Breast epithelium (tissue), 3 donors: ENCODE measurements around the gene PRMT9.

ENCODE experiments used
- POLR2A ChIP-seq: fragments of 450-650 bp; IDR thresholded peaks from one replicate; pipeline ENCODE4 v1.6.1; 2016; ENCODE audit warnings: antibody characterized with exemption, mild to moderate bottlenecking, moderate library complexity
- POLR2AphosphoS5 ChIP-seq, 3 donors: sonication (generic); formaldehyde crosslinking; IDR thresholded peaks; one replicate each; pipeline ENCODE4 v1.6.1; 2017; ENCODE audit warnings: antibody characterized with exemption in 3 of 3
- TF ChIP-seq, protein P1 (sequence below), 3 donors: fragments of 450-650 bp; IDR thresholded peaks; one replicate each; pipeline ENCODE4 v1.5.1; 2016 to 2017; ENCODE audit warnings: antibody characterized with exemption in 3 of 3, mild to moderate bottlenecking in 3 of 3, moderate library complexity in 3 of 3

DNA sequence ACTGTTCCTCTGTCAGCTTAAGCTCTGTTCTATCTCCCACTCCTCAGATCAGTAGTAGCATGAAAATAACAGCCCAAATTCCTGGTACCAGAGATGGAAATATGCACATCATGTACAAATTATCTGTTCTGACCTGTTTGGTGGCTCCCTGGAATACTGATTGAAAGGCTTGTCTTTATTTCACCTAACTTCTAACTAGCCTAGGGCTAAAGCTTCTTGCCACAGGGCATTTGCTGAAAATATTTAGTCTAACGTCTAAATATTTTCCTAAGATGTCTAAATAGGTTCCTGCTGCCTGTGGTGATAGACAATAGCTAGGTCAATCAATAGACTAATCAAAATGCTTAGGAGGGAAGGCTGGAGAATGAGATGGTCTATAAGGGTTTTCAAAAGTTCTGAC is 12.9 kb upstream of the PRMT9 start:
- TF ChIP-seq, protein P1, sequence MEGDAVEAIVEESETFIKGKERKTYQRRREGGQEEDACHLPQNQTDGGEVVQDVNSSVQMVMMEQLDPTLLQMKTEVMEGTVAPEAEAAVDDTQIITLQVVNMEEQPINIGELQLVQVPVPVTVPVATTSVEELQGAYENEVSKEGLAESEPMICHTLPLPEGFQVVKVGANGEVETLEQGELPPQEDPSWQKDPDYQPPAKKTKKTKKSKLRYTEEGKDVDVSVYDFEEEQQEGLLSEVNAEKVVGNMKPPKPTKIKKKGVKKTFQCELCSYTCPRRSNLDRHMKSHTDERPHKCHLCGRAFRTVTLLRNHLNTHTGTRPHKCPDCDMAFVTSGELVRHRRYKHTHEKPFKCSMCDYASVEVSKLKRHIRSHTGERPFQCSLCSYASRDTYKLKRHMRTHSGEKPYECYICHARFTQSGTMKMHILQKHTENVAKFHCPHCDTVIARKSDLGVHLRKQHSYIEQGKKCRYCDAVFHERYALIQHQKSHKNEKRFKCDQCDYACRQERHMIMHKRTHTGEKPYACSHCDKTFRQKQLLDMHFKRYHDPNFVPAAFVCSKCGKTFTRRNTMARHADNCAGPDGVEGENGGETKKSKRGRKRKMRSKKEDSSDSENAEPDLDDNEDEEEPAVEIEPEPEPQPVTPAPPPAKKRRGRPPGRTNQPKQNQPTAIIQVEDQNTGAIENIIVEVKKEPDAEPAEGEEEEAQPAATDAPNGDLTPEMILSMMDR (IDR thresholded peaks at IDR 0.05) = no peak
- no peak for TF ChIP-seq POLR2AphosphoS5 (IDR thresholded peaks at IDR 0.05)
- TF ChIP-seq POLR2A = no peak
